Measurements from ENCODE around the gene LLGL1.

The LLGL1 gene

DNA sequence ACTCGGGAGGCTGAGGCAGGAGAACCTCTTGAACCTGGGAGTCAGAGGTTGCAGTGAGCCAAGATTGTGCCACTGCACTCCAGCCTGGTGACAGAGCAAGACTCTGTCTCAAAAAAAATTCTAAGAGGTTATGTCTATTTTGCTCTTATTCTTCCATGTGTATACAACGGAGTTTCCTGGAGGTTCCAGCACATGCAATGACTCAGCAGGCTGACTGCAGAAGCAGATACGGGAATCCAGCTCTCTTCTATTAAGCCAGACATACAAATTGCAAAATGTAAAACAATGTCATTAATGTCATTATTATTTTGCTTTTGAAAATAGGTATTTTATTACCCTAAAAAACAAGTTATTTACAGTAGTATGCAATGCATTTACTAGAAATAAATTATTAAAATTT lies 53.4 kb downstream of the LLGL1 start:
- DNase-seq, result no peak

DNA sequence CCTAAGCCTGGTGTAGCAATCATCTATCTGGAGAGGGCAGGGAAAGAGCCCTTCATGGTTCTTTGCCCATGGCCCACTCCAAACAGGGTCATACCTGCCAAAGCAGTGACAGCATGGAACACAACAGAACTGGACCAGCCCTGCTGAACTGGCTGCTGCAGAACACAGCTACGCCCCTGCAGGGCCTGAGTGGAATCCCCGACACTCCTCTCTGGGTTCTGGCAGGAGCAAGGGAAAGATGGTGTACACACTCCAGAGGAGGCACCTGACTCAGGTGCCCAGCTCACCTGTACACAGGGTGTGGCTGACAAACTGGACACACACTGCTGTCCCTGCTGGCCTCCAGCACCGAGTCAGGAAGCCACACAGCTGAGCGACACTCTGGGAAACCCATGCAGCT lies 54.8 kb downstream of the LLGL1 start:
- DNase-seq, result no peak

DNA sequence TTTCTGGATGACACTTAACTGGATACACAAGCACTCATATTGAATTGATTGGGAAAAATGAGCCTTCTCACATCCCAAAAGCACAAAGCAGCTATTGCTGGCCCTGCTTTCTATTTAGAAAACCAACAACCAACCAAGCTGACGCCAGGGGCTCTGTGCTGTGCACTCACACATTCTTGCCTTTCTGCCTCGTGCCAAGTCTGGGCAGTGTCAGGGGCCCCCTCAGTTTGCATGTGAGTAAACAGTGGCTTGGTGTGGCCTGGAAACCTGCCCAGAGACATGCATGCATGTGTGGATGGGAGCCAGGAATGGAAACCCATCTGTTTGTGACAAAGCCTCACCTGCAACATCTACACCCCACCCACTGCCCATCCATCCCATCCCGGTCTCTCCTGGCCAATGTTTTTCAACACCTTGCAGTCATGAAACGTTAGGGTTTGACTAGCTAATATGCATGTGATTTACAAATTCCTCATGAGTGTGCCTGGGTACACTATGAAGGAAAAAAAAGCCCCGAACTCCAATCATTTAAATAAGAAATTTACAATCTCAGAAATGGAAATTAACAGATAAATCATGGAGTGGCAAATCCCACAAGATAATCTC lies 55.4 kb downstream of the LLGL1 start:
- no peak for DNase-seq

DNA sequence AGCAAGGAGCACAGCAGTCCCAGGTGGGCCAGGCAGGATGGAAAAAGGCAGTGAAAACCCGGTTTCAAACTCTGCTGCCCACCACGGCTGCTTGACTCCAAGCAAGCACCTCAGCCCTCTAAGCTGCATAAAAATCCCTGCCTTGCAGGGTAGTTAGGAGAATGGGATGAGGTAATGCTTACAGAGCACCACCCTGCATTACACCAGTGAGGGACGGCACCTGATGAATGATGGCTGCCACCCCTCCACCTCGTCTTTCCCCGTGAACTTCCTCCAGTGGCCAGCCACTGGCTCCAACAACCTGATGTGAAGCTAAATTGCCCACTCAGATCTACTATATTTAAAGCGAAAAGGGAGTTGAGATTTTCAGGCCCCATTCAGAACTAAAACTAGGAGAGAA lies 56.4 kb downstream of the LLGL1 start:
- no peak for DNase-seq

DNA sequence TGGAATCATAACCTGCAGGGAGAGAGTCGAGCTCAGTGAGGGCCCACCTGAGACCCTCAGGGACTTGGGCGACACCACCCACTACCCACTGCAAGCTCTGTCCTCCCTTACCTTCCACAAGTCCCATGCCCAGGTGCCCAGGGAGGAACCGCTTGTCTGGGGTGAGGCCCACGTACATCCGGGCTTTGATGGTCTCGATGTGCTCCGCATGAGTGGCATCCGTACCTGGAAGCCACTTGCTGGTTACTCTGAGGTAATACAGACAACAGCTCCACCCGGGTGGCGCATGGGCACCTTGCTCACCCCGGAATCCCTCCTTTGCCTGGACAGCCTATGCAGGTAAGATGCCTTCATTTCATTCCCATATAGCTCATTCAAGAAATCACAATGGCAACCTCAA lies 59.9 kb downstream of the LLGL1 start:
- DNase-seq, result no peak

DNA sequence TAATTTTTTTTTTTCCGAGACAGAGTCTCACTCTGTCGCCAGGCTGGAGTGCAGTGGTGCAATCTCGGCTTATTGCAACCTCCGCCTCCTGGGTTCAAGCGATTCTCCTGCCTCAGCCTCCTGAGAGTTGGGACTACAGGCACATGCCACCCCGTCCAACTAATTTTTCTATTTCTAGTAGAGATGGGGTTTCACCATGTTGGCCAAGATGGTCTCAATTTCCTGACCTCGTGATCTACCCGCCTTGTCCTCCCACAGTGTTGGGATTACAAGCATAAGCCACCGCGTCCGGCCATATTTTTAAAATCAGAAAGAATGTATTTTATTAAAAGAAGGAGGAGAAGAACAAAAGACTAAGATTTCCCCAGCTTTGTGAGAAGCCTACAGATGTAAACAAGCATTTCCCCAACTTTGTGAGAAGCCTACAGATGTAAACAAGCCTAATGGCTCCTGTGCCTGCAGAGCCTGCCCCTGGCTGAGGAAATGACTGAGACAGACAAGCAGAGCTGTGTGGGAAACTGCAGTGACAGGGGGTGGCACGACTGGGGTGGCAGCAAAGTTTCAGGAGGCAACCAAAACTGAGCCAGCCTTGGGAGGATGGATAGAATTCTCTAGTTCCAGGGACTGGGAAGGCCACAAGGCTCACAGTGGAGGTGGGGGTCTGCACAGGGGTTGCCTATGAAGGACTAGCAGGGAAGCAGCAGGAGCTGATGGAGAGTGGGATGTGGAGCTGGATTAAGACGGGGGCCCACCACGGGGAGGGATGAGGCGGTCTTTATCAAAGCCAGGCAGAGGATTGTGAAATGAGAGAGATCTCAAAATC lies 66.5 kb downstream of the LLGL1 start:
- no peak for DNase-seq

Data from activated CD8-positive, alpha-beta memory T cell treated with anti-CD3 and anti-CD28 coated beads, Interleukin-2, amount 50 U/mL, for 4 hours (primary cell).